NT2/D1 (cell line): ENCODE results near the gene GNG8.

Experiments
- SUZ12 ChIP-seq: IDR thresholded peaks from 2 replicates; pipeline ENCODE4 v1.6.1; 2011; ENCODE audit not compliant: insufficient read length, insufficient read depth; ENCODE audit errors: extremely low read depth
- YY1 ChIP-seq: IDR thresholded peaks from 2 replicates; pipeline ENCODE4 v1.6.1; 2011; ENCODE audit not compliant: insufficient read length, insufficient read depth

GRCh38 chr19:46624958-46625661 lies 10.9 kb downstream of the GNG8 start, which contains the start of gene PTGIR:
- no peak for TF ChIP-seq YY1
- TF ChIP-seq SUZ12, result no peak
